ENCODE data around the gene MYLK.
A peak's percentile ranks its signal among the peaks of the same experiment; 100 is the strongest.

The MYLK gene

GRCh38 chr3:123658118-123658851 is 225.8 kb downstream of the MYLK start:
- DNase-seq = no peak

- DNase-seq = no peak
These were observed 226.6 kb downstream of the MYLK start for GRCh38 chr3:123657568-123657967.

- no peak for DNase-seq
These were observed 227.0 kb downstream of the MYLK start for GRCh38 chr3:123657111-123657510.

- DNase-seq = no peak
These were observed 227.4 kb downstream of the MYLK start for GRCh38 chr3:123656691-123657090.

- DNase-seq = no peak
These were observed 227.9 kb downstream of the MYLK start for GRCh38 chr3:123656274-123656673.

GRCh38 chr3:123655400-123655799 is 228.7 kb downstream of the MYLK start:
- no peak for DNase-seq

GRCh38 chr3:123653221-123653682 is 230.9 kb downstream of the MYLK start:
- DNase-seq = peak; percentile 21

- peak; percentile 39 for DNase-seq
These were observed 231.7 kb downstream of the MYLK start for GRCh38 chr3:123652342-123652984.

- no peak for DNase-seq
These were observed 232.4 kb downstream of the MYLK start for GRCh38 chr3:123651449-123652341.

GRCh38 chr3:123650101-123650500 is 234.0 kb downstream of the MYLK start:
- no peak for DNase-seq

GRCh38 chr3:123648696-123649405 is 235.3 kb downstream of the MYLK start:
- DNase-seq = no peak

GRCh38 chr3:123644358-123644757 is 239.8 kb downstream of the MYLK start:
- DNase-seq = no peak

GRCh38 chr3:123642957-123643330 is 241.2 kb downstream of the MYLK start:
- DNase-seq = no peak

- peak; percentile 82 for DNase-seq
These were observed 241.8 kb downstream of the MYLK start for GRCh38 chr3:123642182-123642956.

GRCh38 chr3:123641505-123641904 is 242.6 kb downstream of the MYLK start:
- no peak for DNase-seq

GRCh38 chr3:123640740-123641462 is 243.2 kb downstream of the MYLK start:
- no peak for DNase-seq

GRCh38 chr3:123640311-123640710 is 243.8 kb downstream of the MYLK start:
- no peak for DNase-seq

GRCh38 chr3:123638936-123639689 is 245.0 kb downstream of the MYLK start:
- DNase-seq = no peak

GRCh38 chr3:123637841-123638240 is 246.3 kb downstream of the MYLK start:
- DNase-seq = no peak

- no peak for DNase-seq
These were observed 247.0 kb downstream of the MYLK start for GRCh38 chr3:123637131-123637530.

- DNase-seq = no peak
These were observed 247.7 kb downstream of the MYLK start for GRCh38 chr3:123636431-123636841.
